HUES48 (cell line): ENCODE data around the gene RNF43.
A peak's percentile ranks its signal among the peaks of the same experiment; 100 is the strongest.
"Not testable (repeated sequence)": the region's sequence is repeated elsewhere in the genome, so short reads cannot be mapped to it uniquely, and the experiment has no call there.

Source experiments
- H3K27ac ChIP-seq: one replicate; pipeline ENCODE4 v1.7.0; 2013; ENCODE audit warnings: low read depth, low read length, inconsistent platforms
- H3K27me3 ChIP-seq: 2 replicates; pipeline ENCODE4 v1.6.1; 2013; ENCODE audit warnings: mild to moderate bottlenecking, low read length; ENCODE audit not compliant: control insufficient read depth, insufficient read depth
- H3K36me3 ChIP-seq: 2 replicates; pipeline ENCODE4 v1.6.1; 2013; ENCODE audit warnings: low read length; ENCODE audit not compliant: control insufficient read depth, insufficient read depth
- H3K4me1 ChIP-seq: 2 replicates; pipeline ENCODE4 v1.6.1; 2013; ENCODE audit warnings: mild to moderate bottlenecking, low read length; ENCODE audit not compliant: control insufficient read depth, insufficient read depth
- H3K4me3 ChIP-seq: 2 replicates; pipeline ENCODE4 v1.5.1; 2013; ENCODE audit warnings: mild to moderate bottlenecking, low read depth, low read length
- H3K9ac ChIP-seq: 2 replicates; pipeline ENCODE4 v1.6.1; 2013; ENCODE audit warnings: mild to moderate bottlenecking, low read depth, low read length, moderate library complexity
- H3K9me3 ChIP-seq: 2 replicates; pipeline ENCODE4 v1.6.1; 2013; ENCODE audit warnings: low read length; ENCODE audit not compliant: control insufficient read depth, insufficient read depth

Gene RNF43

DNA sequence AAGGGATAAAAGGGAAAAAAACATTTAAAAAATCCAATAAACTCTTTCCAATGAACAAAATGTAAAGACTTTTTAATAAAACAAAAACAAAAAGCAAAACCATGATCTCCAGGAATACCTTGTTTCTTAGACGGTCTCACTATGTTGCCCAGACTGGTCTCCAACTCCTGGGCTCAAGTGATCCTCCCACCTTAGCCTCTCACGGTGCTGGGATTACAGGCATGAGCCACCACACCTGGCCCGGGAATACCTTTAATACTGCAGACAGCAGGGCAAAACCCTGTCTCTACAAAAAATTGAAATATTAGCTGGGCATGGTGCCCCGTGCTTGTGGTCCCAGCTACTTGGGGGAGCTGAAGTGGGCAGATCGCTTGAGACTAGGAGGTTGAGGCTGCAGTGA, 7.9 kb downstream of the RNF43 start:
- Histone ChIP-seq H3K27ac (no peak overlapping the region), H3K9me3 (no peaks in the 10 kb centered on the region), H3K4me3 (no peak overlapping the region), H3K4me1 (peaks cover 6% of the 10 kb centered on the region; the same call in 1 of the 2 replicates), H3K9ac (no peak overlapping the region), H3K36me3 (no peaks in the 10 kb centered on the region), H3K27me3 (peaks cover 17% of the 10 kb centered on the region)

DNA sequence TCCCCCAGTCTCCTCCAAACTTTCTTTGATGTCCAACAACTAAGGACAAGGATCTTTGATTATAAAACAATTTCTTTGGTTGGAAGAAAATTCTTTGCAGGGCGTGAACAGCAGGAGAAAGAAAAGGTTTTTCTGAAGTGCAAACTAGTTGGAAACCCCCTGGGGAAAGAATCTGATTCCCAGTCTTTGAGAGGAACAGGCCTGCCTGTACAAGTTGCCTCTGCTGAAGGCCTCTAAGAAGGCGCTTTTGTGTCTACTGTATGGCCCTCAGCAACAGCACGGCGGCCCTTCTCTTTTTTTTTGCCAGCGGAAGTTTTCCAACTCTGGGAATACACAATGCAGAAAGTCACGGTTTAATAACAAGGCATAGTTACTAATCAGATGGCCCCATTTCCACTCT, 14.0 kb downstream of the RNF43 start:
- Histone ChIP-seq H3K9ac (0 out of 2 replicates have a peak overlapping the region, but pooled peaks have one; percentile 37), H3K27me3 (peaks cover 76% of the 10 kb centered on the region), H3K4me3 (no peak overlapping the region)

DNA sequence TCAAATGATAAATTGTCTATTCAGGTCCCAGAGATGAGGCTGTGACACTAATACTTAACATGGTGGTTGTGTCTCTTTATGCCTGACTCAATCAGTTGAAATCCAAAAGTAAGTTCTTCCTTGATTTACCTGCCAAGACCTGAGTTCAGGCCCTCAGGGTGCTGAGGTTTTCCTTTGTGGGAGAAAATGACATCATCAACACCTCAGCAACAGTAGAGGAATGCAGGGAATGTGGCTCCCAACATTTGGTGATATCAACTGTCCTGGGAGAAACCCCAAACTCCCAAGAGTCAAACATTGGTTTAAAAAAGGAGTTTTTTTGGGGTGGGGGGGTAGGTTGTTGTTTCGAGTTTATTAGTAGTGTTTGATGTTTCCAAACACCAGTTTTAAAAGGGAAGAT, 14.7 kb downstream of the RNF43 start:
- Histone ChIP-seq H3K9ac (0 out of 2 replicates have a peak overlapping the region, but pooled peaks have one; percentile 37), H3K9me3 (no peaks in the 10 kb centered on the region), H3K4me1 (peaks cover 43% of the 10 kb centered on the region), H3K4me3 (no peak overlapping the region), H3K27me3 (peaks cover 83% of the 10 kb centered on the region), H3K27ac (peak overlapping the region; percentile 92), H3K36me3 (no peaks in the 10 kb centered on the region)

More for the DNA sequence above, 14.0 kb downstream of the RNF43 start:
- Histone ChIP-seq H3K4me1 (peaks cover 43% of the 10 kb centered on the region), H3K36me3 (no peaks in the 10 kb centered on the region), H3K27ac (peak overlapping the region; percentile 92), H3K9me3 (no peaks in the 10 kb centered on the region)

DNA sequence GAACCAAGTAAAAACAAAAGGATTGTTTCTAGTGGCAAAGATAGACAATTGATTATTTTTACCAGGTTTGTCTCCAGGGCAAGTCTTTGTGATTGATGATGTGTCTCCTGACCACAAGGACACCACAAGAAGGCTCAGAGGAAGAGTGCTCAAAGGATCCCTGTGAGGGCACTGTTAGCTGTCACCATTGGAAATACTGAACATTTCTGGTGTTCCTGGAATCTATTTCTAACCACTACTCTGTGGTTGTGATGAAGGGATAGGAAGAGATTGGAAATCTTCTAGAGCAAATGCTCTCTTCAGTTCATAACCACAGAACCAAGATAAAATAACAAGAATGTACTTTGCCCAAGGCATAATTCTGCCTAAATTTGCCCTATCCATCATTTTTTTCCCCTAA, 15.3 kb downstream of the RNF43 start:
- Histone ChIP-seq H3K27me3 (peaks cover 88% of the 10 kb centered on the region), H3K27ac (peak overlapping the region; percentile 92)

DNA sequence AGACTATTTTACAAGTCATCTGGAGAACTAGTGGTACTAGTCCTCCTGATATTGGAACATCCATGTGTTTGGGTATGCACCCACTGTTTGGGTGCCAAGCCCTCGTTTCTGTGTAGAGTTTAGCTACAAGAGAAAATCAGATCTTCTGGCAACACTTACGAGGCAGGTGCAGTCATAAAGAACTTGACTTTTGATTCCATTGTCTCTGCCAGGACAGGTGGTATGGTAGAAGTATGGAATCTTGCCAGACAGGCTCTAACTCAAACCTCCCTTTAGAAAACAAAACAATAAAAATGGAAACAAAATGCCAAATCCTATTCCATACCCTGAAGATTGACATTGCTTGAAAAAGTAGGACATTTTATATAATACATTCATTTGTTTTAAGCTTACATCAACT, 16.0 kb downstream of the RNF43 start:
- Histone ChIP-seq H3K9ac (no peak overlapping the region), H3K27me3 (peaks cover 94% of the 10 kb centered on the region), H3K36me3 (no peaks in the 10 kb centered on the region), H3K27ac (no peak overlapping the region), H3K4me3 (no peak overlapping the region), H3K4me1 (peaks cover 43% of the 10 kb centered on the region), H3K9me3 (no peaks in the 10 kb centered on the region)

More for the DNA sequence above, 15.3 kb downstream of the RNF43 start:
- no peaks in the 10 kb centered on the region for H3K36me3 ChIP-seq
- no peak overlapping the region for H3K4me3 ChIP-seq
- no peak overlapping the region for H3K9ac ChIP-seq
- no peaks in the 10 kb centered on the region for H3K9me3 ChIP-seq
- peaks cover 43% of the 10 kb centered on the region for H3K4me1 ChIP-seq

DNA sequence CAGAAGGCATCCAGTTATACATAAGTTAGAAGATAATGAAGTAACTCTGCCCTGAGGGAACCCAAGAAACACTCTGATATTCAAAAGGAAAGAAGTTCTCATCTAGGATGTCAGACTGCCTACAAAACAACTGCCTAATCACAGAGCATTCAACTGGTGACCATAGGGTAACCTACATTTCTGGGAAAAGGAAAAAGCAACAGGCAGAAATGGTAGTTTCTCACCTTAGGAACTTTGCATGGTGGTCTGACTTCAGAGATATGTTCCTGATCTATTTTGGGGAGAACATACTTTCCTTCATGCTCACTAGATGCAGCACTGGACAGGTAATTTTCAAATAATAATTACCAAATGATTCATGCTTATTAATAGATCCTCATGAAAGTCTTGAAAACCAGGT, 16.5 kb downstream of the RNF43 start:
- H3K27ac ChIP-seq: no peak overlapping the region

DNA sequence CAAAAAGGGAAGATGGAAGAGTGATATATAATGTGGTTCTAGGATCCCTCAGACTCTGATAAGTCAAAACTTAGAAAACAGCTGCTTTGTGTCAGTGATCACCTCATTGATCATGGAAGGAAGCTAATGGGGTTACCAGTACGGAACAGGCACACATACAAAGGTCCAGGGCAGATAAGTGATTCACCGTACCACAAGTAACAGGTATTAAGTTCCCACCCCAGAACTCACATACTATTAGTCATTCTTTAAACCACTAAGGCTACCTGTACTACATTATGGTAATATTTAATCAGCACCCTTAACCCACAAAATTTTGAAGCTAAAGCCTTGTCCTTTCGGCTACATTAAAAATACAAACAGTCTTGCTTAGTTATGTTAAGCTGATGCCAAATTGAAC, 17.4 kb downstream of the RNF43 start:
- Histone ChIP-seq H3K4me3 (no peak overlapping the region), H3K27me3 (peaks cover 96% of the 10 kb centered on the region), H3K9ac (no peak overlapping the region), H3K4me1 (peaks cover 36% of the 10 kb centered on the region), H3K36me3 (no peaks in the 10 kb centered on the region), H3K27ac (no peak overlapping the region), H3K9me3 (no peaks in the 10 kb centered on the region)

More for the DNA sequence above, 16.5 kb downstream of the RNF43 start:
- Histone ChIP-seq H3K4me3 (no peak overlapping the region), H3K9me3 (no peaks in the 10 kb centered on the region), H3K9ac (no peak overlapping the region), H3K4me1 (peaks cover 41% of the 10 kb centered on the region), H3K27me3 (peaks cover 94% of the 10 kb centered on the region), H3K36me3 (no peaks in the 10 kb centered on the region)

DNA sequence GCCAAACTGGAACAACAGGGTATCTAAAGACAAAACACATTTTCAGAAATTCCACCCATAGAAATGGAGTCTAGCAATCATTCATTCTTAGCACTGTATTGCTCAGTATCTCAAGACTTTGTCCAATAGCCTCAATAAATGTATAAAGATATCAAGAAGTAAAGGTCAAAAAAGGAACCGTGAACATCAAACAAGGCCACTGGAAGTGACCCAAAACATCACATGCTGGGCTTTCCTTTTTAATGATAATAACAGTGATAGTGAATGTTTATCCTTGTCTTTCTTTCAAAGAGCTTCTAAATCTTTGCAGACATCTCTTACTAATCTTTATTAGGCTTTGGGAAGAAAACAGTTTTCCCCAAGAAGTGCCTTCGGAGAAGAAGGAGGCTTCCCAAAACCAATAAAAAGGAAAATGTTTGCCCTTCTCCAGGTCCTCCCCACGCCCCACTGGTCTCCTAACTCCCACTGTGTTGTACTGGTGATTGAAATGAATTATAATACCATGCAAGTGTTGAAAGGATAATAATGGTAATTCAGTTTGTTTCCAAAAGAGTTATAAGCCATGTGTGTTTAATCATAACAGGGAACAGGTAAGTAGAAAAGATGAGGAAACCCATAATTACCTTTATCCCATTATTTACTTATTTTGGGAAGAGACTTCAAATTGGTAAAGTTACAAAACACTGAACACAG, 18.6 kb downstream of the RNF43 start:
- peaks cover 93% of the 10 kb centered on the region for H3K27me3 ChIP-seq

DNA sequence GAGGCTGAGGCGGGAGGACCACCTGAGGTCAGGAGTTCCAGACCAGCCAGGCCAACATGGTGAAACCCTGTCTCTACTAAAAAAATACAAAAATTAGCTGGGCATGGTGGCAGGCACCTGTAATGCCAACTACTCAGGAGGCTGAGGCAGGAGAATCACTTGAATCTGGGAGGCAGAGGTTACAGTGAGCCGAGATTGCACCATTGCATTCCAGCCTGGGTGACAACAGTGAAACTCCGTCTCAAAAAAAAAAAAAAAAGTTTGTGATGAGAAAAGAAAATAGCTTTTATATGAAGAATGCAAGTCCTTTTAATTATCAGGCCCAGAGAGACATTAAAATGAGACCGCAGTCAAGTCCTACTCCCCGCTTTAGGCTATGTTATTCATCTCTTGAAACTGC, 19.9 kb downstream of the RNF43 start:
- H3K9ac ChIP-seq, H3K9me3 ChIP-seq, H3K27ac ChIP-seq, H3K4me3 ChIP-seq, H3K36me3 ChIP-seq: not testable (repeated sequence)
- Histone ChIP-seq H3K4me1 (peaks cover 18% of the 10 kb centered on the region), H3K27me3 (peaks cover 80% of the 10 kb centered on the region)

More for the DNA sequence above, 18.6 kb downstream of the RNF43 start:
- Histone ChIP-seq H3K9ac (no peak overlapping the region), H3K4me1 (peaks cover 31% of the 10 kb centered on the region), H3K27ac (peak overlapping the region; percentile 78), H3K36me3 (no peaks in the 10 kb centered on the region), H3K4me3 (no peak overlapping the region; the same call in 1 of the 2 replicates), H3K9me3 (no peaks in the 10 kb centered on the region)

DNA sequence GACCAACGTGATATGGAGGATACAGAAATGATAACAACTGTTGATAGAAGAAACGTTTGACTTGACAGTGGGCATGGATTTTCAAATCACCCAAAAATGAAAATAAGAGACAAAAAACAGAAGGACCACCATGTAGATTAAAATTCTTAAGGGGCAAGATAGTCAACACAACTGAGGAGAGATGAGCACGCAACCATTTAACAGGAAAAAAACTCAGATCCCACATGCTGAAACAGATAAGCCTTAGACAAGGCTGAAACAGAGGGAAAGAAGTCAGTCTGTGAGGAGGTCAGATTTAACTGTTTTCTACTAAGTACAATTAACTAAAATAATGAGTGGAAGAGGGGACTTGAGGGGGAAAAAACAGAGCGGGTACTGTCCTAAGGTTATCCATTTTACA, 21.2 kb downstream of the RNF43 start:
- Histone ChIP-seq H3K9me3 (no peaks in the 10 kb centered on the region), H3K27me3 (peaks cover 68% of the 10 kb centered on the region), H3K27ac (no peak overlapping the region), H3K9ac (no peak overlapping the region), H3K4me3 (no peak overlapping the region), H3K4me1 (peaks cover 16% of the 10 kb centered on the region), H3K36me3 (no peaks in the 10 kb centered on the region)

DNA sequence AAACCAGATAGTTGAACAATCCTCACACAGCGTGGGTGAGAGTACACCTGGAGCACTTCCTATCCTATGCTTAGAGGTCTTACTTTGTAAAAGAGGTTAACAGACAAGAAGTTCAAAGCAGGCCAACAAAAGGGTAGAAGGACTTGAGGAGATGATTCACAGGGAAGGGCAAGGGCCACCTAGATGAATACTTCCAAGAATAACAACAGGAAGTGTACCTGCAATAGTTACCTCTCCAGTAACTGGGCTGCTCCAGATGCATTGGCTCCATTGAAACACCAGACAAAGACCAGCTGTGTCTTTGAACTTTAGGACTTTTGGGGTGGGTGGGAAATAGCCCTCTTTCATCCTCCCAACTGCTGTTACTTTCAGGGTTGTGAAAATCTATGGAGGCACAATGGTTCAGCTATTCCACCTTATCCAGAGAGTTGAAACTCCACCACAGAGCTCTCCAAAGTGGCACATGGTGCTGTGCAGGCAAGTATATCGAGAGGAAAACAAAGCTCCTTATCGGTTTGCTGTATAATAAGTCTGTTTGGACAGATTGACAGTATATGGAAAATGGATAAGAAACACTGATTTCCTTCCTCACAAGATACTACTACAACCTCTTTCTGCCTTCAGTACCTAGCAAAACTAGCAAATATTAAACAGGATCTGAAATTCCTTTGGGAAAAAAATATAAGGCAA, 22.7 kb downstream of the RNF43 start:
- Histone ChIP-seq H3K27me3 (peaks cover 53% of the 10 kb centered on the region), H3K9me3 (no peaks in the 10 kb centered on the region), H3K4me1 (peaks cover 20% of the 10 kb centered on the region), H3K27ac (no peak overlapping the region), H3K4me3 (no peak overlapping the region), H3K36me3 (no peaks in the 10 kb centered on the region), H3K9ac (no peak overlapping the region)
